Gastrocnemius medialis (tissue), 4 donors: ENCODE results near the gene XRN2. TPM values are rescaled to one million over a fixed set of nuclear protein-coding genes. Genes with fewer than 3 reads are reported as not detected.
"Not testable (repeated sequence)": the region's sequence is repeated elsewhere in the genome, so short reads cannot be mapped to it uniquely, and the experiment has no call there.

Experiments
- ATAC-seq, 2 donors: fragments of 150-250 bp; one replicate each; pipeline ENCODE4 v1.9.1; 2016
- DNase-seq, 2 donors: peaks; one replicate each; pipeline ENCODE4 v3.0.0-alpha.2; 2019
- H3K27ac ChIP-seq, 4 donors: fragments of 200-600 bp; sonication (generic); 1 replicate in 1 of 4; 2 replicates in 3 of 4; pipeline ENCODE4 v1.5.1; 2016 to 2018; ENCODE audit warnings: mild to moderate bottlenecking in 2 of 4, moderate library complexity in 1 of 4
- H3K27me3 ChIP-seq, 3 donors: fragments of 200-600 bp; sonication (generic) in 2 of 3; 1 replicate in 1 of 3; 2 replicates in 2 of 3; pipeline versions ENCODE4 v1.5.1 to v1.6.0; 2016 to 2019; ENCODE audit warnings: mild to moderate bottlenecking in 1 of 3, moderate library complexity in 1 of 3
- H3K36me3 ChIP-seq, 2 donors: fragments of 200-600 bp; sonication (generic) in 1 of 2; one replicate each; pipeline ENCODE4 v1.5.1; 2017 to 2018
- H3K4me1 ChIP-seq, 2 donors: fragments of 200-600 bp; sonication (generic) in 1 of 2; one replicate each; pipeline ENCODE4 v1.5.1; 2016 to 2017; ENCODE audit warnings: mild to moderate bottlenecking in 2 of 2
- H3K4me3 ChIP-seq, 4 donors: fragments of 200-600 bp; sonication (generic) in 3 of 4; 1 replicate in 1 of 4; 2 replicates in 3 of 4; pipeline ENCODE4 v1.5.1; 2016 to 2019; ENCODE audit warnings: mild to moderate bottlenecking in 2 of 4
- H3K9me3 ChIP-seq, 3 donors: fragments of 200-600 bp; sonication (generic) in 2 of 3; 1 replicate in 1 of 3; 2 replicates in 2 of 3; pipeline ENCODE4 v1.5.1; 2016 to 2019
- POLR2A ChIP-seq, 2 donors: fragments of 450-650 bp; IDR thresholded peaks; one replicate each; pipeline ENCODE4 v1.6.1; 2017; ENCODE audit warnings: antibody characterized with exemption in 2 of 2, mild to moderate bottlenecking in 2 of 2, moderate library complexity in 2 of 2
- in situ Hi-C, 4 donors: fragments of 200-750 bp; cut with MboI; loops; one replicate each; pipeline versions ENCODE4 v1.15.0 to v1.8.0; 2017; ENCODE audit warnings: low sequenced_read_pairs in 4 of 4
- intact Hi-C: fragments of 100-400 bp; cut with DNase I; formaldehyde crosslinking; loops from one replicate; pipeline ENCODE4 v1.15.1; 2023; ENCODE audit warnings: low total_unique reads
- total RNA-seq, 4 donors: library from RNA; depleted of rRNA; stranded (reverse); fragments of >200 nt; gene quantifications; one replicate each; pipeline versions ENCODE4 v1.1.0 to v1.2.3, GENCODE V29; 2016
- TF ChIP-seq, protein P1 (sequence below), 5 experiments: fragments of 450-650 bp in 3 of 5; fragments of 200-600 bp in 2 of 5; sonication (generic) in 2 of 5; IDR thresholded peaks in 4 of 5; conservative IDR thresholded peaks in 1 of 5; 1 replicate in 4 of 5; 2 replicates in 1 of 5; pipeline ENCODE4 v1.5.1; 2016 to 2019; ENCODE audit warnings: antibody characterized with exemption in 5 of 5, mild to moderate bottlenecking in 3 of 5, moderate library complexity in 3 of 5

XRN2 gene
- total RNA-seq, 4 donors from 2014 or later = 42.0 to 68.4 (median 52.3) TPM

DNA sequence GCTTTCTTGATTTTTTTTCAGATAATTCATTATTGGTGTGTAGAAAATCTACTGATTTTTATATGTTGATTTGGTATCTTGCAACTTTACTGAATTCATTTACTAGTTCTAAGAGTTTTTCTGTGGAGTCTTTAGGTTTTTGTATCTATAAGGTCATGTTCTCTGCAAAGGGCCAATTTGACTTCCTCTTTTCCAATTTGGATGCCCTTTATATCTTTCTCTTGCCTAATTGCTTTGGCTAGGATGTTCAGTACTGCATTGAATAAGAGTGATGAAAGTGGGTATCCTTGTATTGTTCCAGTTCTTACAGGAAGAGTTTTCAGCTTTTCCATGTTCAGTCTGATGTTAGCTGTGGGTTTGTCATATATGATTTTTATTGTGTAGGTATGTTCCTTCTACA lies 108.6 kb downstream of the XRN2 start:
- in situ Hi-C loops (no loop called here), intact Hi-C loops (no loop called here)
- TF ChIP-seq, protein P1, sequence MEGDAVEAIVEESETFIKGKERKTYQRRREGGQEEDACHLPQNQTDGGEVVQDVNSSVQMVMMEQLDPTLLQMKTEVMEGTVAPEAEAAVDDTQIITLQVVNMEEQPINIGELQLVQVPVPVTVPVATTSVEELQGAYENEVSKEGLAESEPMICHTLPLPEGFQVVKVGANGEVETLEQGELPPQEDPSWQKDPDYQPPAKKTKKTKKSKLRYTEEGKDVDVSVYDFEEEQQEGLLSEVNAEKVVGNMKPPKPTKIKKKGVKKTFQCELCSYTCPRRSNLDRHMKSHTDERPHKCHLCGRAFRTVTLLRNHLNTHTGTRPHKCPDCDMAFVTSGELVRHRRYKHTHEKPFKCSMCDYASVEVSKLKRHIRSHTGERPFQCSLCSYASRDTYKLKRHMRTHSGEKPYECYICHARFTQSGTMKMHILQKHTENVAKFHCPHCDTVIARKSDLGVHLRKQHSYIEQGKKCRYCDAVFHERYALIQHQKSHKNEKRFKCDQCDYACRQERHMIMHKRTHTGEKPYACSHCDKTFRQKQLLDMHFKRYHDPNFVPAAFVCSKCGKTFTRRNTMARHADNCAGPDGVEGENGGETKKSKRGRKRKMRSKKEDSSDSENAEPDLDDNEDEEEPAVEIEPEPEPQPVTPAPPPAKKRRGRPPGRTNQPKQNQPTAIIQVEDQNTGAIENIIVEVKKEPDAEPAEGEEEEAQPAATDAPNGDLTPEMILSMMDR (IDR thresholded peaks at IDR 0.05 in 4 of 5, conservative IDR thresholded peaks at IDR 0.05 in 1 of 5) = no peak
- TF ChIP-seq POLR2A (IDR thresholded peaks at IDR 0.05) = no peak
- no peak overlapping the region for H3K4me3 ChIP-seq
- no peak overlapping the region for H3K27ac ChIP-seq
- peaks cover 0 to 5% (median 3%) of the 10 kb centered on the region in 3 donors for H3K27me3 ChIP-seq
- H3K9me3 ChIP-seq = no peaks in the 10 kb centered on the region
- ATAC-seq (no peak), DNase-seq (no peak)
- no peaks in the 10 kb centered on the region for H3K4me1 ChIP-seq
- no peaks in the 10 kb centered on the region for H3K36me3 ChIP-seq

DNA sequence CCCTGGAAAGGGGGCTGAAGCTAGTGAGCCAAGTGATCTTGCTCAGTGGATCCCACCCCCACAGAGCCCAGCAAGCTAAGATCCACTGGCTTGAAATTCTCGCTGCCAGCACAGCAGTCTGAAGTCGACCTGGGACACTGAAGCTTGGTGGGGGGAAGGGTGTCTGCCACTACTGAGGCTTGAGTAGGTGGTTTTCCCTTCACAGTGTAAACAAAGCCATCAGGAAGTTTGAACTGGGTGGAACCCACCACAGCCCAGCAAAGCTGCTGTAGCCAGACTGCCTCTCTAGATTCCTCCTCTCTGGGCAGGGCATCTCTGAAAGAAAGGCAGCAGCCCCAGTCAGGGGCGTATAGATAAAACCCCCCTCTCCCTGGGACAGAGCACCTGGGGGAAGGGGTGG lies 110.9 kb downstream of the XRN2 start:
- DNase-seq, in situ Hi-C loops, H3K36me3 ChIP-seq, H3K4me1 ChIP-seq, H3K27ac ChIP-seq, H3K9me3 ChIP-seq, ATAC-seq, H3K4me3 ChIP-seq, H3K27me3 ChIP-seq, intact Hi-C loops: not testable (repeated sequence)

DNA sequence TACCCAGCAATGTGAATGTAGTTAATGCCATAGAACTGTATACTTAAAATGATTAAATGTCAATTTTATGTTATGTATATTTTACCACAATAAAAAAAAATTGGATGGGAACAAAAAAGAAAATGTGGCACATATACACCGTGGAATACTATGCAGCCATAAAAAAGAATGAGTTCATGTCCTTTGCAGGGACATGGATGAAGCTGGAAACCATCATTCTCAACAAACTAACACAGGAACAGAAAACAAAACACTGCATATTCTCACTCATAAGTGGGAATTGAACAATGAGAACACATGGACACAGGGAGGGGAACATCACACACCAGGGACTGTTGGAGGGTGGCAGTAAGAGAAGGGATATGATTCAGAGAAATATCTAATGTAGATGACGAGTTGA lies 116.0 kb downstream of the XRN2 start:
- H3K36me3 ChIP-seq, in situ Hi-C loops, H3K4me1 ChIP-seq, DNase-seq, H3K27me3 ChIP-seq, H3K4me3 ChIP-seq, ATAC-seq, H3K27ac ChIP-seq, intact Hi-C loops, H3K9me3 ChIP-seq: not testable (repeated sequence)

DNA sequence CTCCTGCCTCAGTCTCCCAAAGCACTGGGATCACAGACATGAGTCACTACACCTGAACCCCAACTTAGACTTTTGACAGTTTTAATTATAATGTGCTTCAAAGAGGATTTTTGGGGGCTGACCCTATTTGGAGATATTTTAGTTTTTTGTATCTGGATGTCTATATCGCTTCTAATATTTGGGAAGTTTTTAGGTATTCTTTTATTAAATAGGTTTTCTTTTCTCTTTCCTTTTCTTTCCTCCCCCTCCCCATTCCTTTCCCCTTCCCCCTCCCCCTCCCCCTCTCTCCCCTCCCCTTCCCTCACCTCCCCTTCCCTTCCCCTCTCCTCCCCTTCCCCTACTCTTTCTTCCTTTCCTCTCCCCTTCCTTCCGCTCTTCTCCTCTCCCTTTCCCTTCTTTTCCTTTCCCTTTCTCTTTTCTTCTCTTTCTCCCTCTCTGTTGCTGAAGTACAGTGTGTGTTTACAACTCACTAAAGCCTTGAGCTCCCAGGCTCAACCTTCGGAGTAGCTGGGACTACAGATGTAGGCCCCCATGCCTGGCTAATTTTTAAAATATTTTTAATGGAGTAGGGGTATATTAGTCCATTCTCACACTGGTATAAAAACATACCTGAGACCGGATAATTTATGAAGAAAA lies 118.6 kb downstream of the XRN2 start:
- Histone ChIP-seq H3K36me3 (no peaks in the 10 kb centered on the region), H3K4me3 (no peak overlapping the region), H3K4me1 (no peaks in the 10 kb centered on the region), H3K27me3 (no peaks in the 10 kb centered on the region), H3K27ac (no peak overlapping the region), H3K9me3 (no peaks in the 10 kb centered on the region)
- DNase-seq = no peak
- no peak for TF ChIP-seq POLR2A (IDR thresholded peaks at IDR 0.05)
- TF ChIP-seq, protein P1 (IDR thresholded peaks at IDR 0.05 in 4 of 5, conservative IDR thresholded peaks at IDR 0.05 in 1 of 5) = no peak
- in situ Hi-C loops (no loop called here), intact Hi-C loops (no loop called here)
- no peak for ATAC-seq

DNA sequence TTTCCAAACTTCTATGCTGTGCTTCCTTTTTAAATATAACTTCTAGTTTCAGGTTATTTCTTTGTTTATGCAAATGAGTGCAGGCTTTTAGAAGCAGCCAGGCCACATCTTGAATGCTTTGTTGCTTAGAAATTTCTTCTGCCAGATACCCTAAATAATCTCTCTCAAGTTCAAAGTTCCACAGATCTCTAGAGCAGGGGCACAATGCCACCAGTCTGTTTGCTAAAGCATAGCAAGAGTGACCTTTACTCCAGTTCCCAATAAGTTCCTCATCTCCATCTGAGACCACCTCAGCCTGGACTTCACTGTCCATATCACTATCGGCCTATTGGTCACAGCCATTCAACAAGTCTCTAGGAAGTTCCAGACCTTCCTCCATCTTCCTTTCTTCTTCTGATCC lies 120.6 kb downstream of the XRN2 start:
- H3K4me1 ChIP-seq, H3K36me3 ChIP-seq, H3K27me3 ChIP-seq, H3K27ac ChIP-seq, ATAC-seq, DNase-seq, H3K4me3 ChIP-seq, H3K9me3 ChIP-seq, in situ Hi-C loops, intact Hi-C loops: not testable (repeated sequence)

DNA sequence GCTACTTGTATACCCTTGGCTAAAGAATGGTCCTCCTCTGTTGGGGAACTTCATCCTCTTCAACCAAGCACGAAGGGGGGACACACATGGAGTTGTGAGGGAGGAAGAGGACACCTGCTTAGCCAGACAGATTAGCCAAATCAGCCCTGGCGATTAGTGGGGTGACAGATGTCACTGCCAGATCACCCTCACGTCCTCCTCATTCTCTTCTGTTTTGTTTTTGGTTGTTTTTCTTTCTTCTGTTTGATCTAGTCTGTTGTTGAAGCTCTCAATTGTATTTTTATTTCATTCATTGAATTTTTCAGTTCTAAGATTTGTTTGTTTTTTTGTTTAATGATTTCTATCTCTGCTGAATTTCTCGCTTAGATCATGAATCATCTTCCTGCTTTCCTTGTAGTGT lies 121.7 kb downstream of the XRN2 start:
- ATAC-seq (no peak), DNase-seq (no peak)
- in situ Hi-C loops = no loop called here
- Histone ChIP-seq H3K36me3 (no peaks in the 10 kb centered on the region), H3K4me1 (no peaks in the 10 kb centered on the region), H3K4me3 (no peak overlapping the region), H3K27ac (no peak overlapping the region), H3K27me3 (no peaks in the 10 kb centered on the region), H3K9me3 (no peaks in the 10 kb centered on the region)
- no peak for TF ChIP-seq POLR2A (IDR thresholded peaks at IDR 0.05)
- TF ChIP-seq, protein P1 (IDR thresholded peaks at IDR 0.05 in 4 of 5, conservative IDR thresholded peaks at IDR 0.05 in 1 of 5) = no peak
- intact Hi-C loops = no loop called here
